KMS-11 (cell line): ENCODE data around the gene CCL21.

Experiments
- H2AFZ ChIP-seq: fragments of 200-600 bp; sonication (generic); 2 replicates; pipeline ENCODE4 v1.6.1; 2016; ENCODE audit warnings: antibody characterized with exemption, mixed run types, low read depth
- H3K27ac ChIP-seq: fragments of 200-600 bp; sonication (generic); 2 replicates; pipeline ENCODE4 v1.6.1; 2016; ENCODE audit warnings: mild to moderate bottlenecking, mixed run types
- H3K27me3 ChIP-seq: fragments of 200-600 bp; sonication (generic); 2 replicates; pipeline ENCODE4 v1.6.1; 2017; ENCODE audit warnings: mild to moderate bottlenecking, low read depth, mixed run types, moderate library complexity; ENCODE audit not compliant: insufficient read depth
- H3K36me3 ChIP-seq: fragments of 200-600 bp; sonication (generic); 2 replicates; pipeline ENCODE4 v1.6.1; 2017; ENCODE audit warnings: mild to moderate bottlenecking, mixed run types; ENCODE audit not compliant: insufficient read depth
- H3K4me1 ChIP-seq: fragments of 200-600 bp; sonication (generic); 2 replicates; pipeline ENCODE4 v1.6.1; 2016; ENCODE audit warnings: mild to moderate bottlenecking, low read depth, mixed run types; ENCODE audit not compliant: poor library complexity, severe bottlenecking
- H3K4me2 ChIP-seq: fragments of 200-600 bp; sonication (generic); 2 replicates; pipeline ENCODE4 v1.7.0; 2016; ENCODE audit warnings: mild to moderate bottlenecking, mixed run types
- H3K4me3 ChIP-seq: fragments of 200-600 bp; sonication (generic); IDR thresholded peaks from 2 replicates; pipeline ENCODE4 v1.6.1; 2017; ENCODE audit warnings: low read depth, low read length, mixed read lengths; ENCODE audit not compliant: insufficient read depth
- H3K79me2 ChIP-seq: fragments of 200-600 bp; sonication (generic); 2 replicates; pipeline ENCODE4 v1.6.1; 2016; ENCODE audit warnings: low read depth, mixed run types; ENCODE audit not compliant: insufficient read depth
- H3K9ac ChIP-seq: fragments of 200-600 bp; sonication (generic); 2 replicates; pipeline ENCODE4 v1.6.1; 2016; ENCODE audit warnings: mild to moderate bottlenecking, mixed run types
- H4K20me1 ChIP-seq: fragments of 200-600 bp; sonication (generic); 2 replicates; pipeline ENCODE4 v1.6.1; 2016; ENCODE audit warnings: mild to moderate bottlenecking, mixed run types; ENCODE audit not compliant: insufficient read depth
- TF ChIP-seq, protein P1 (sequence below): fragments of 200-600 bp; sonication (generic); conservative IDR thresholded peaks from 2 replicates; pipeline ENCODE4 v1.6.1; 2017; ENCODE audit warnings: low read depth, mild to moderate bottlenecking, antibody characterized with exemption, low read length, moderate library complexity, mixed read lengths

The CCL21 gene

DNA sequence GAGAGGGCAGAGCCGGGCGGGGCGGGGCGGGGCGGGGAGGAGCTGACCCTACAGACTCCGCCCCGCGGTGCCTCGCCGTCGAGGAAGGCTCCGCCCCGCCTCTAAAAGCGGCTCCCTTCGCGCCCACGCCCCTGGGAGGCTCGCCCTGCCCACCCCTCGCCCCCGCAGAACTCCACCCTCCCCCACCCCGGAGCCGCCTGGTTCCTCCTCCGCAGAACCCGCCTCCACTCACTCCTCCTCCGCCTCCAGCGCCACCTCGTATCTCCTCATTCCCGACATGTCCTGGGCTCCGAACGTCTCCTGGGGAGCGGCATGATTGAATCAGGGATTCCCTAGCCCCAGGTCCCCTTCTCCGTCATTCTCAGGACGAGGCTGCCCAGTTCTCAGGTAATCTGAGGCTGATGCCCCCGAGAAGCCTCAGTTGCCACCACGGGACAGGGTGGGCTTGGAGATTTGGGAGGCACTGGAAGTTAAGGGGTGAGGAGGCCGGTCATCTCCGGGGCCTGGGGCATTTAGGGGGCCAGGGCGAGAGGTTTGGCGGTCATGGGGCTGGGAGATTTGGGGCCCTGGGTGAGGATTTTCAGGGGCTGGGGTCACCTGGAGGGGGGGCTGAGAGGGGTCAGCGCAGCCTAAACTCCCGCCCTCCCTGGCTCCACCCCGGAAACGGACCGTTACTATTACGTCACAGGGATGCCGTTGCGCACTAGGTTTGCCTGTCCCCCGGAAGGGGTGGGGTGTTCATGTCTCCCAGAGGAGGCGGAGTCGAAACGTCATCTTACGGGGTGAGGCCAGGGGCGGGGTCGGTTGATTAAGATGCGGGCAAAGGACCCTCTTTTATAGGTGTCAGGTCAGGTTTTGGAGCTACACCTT is 44.3 kb downstream of the CCL21 start:
- Histone ChIP-seq H3K4me2 (peak overlapping the region; percentile 88; the same call in 1 of the 2 replicates), H3K79me2 (no peaks in the 10 kb centered on the region), H3K36me3 (no peaks in the 10 kb centered on the region), H3K27me3 (no peaks in the 10 kb centered on the region), H3K27ac (peak overlapping the region; percentile 49), H3K4me3 (no peak overlapping the region), H4K20me1 (no peaks in the 10 kb centered on the region), H3K9ac (peak overlapping the region; percentile 69), H3K4me1 (peaks cover 10% of the 10 kb centered on the region), H2AFZ (peak overlapping the region; percentile 81)
- TF ChIP-seq, protein P1, sequence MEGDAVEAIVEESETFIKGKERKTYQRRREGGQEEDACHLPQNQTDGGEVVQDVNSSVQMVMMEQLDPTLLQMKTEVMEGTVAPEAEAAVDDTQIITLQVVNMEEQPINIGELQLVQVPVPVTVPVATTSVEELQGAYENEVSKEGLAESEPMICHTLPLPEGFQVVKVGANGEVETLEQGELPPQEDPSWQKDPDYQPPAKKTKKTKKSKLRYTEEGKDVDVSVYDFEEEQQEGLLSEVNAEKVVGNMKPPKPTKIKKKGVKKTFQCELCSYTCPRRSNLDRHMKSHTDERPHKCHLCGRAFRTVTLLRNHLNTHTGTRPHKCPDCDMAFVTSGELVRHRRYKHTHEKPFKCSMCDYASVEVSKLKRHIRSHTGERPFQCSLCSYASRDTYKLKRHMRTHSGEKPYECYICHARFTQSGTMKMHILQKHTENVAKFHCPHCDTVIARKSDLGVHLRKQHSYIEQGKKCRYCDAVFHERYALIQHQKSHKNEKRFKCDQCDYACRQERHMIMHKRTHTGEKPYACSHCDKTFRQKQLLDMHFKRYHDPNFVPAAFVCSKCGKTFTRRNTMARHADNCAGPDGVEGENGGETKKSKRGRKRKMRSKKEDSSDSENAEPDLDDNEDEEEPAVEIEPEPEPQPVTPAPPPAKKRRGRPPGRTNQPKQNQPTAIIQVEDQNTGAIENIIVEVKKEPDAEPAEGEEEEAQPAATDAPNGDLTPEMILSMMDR, result no peak

DNA sequence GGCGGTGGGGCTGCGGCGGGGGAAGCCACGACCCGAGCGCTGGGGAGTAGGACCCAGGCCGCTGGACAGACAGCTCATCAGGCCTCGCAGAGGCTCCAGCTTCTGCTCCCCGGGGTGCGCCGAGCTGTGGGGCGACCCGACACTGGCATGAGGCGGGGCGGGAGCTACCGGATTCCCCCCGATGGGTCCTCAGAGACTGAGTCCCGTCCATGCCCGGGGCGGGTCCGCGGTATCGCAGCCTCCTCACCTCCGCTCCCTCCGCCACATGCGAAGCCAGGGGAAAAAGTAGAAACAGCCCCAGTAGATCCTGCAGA is 44.9 kb downstream of the CCL21 start:
- H3K9ac ChIP-seq, result peak overlapping the region; percentile 30; the same call in 1 of the 2 replicates
- H3K27ac ChIP-seq, result no peak overlapping the region
- TF ChIP-seq, protein P1, result no peak
- no peaks in the 10 kb centered on the region for H3K27me3 ChIP-seq
- no peaks in the 10 kb centered on the region for H3K36me3 ChIP-seq
- H2AFZ ChIP-seq, result peak overlapping the region; percentile 81
- H3K4me2 ChIP-seq, result peak overlapping the region; percentile 88
- H3K79me2 ChIP-seq, result no peaks in the 10 kb centered on the region
- no peaks in the 10 kb centered on the region for H4K20me1 ChIP-seq
- no peak overlapping the region for H3K4me3 ChIP-seq
- peaks cover 10% of the 10 kb centered on the region for H3K4me1 ChIP-seq

DNA sequence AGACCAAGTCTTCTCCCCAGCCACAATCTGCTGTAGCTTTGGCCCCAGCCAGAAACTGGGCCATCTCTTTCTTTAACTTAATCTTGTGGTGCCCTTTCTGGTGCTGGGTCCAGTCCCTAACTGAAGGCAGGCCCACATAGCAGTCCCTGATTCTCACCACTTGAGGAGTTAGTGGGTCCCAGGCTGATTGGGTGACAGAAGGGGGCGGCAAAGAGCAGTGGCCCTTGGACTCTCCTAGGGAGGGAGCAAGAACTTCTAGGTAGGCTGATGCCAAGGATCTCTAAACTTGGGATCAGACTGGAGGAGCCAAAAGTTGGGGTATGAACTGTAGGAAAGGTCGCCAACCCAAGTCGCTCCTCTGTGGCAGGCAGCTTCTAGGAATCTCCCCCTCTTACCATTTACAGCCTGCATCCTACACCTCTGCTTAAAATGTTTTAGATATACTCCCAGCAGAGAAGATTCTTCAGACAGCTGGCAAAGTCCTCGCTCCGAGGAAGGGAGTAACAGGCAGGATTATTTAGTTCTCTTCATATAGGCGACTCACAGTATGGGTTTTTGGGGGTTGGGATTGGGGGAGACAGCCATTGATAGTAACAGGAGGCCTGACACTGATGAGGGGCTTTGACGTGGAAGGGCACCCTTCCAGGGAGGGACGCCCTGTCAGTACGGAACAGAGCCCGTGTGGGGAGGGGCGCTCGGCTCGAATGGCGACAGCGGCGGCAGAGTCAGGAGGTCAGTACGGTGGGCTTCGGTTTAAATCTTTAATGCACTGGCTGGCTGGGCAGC is 45.5 kb downstream of the CCL21 start:
- Histone ChIP-seq H3K27ac (no peak overlapping the region), H3K36me3 (no peaks in the 10 kb centered on the region), H3K9ac (peak overlapping the region; percentile 30; the same call in 1 of the 2 replicates), H2AFZ (peak overlapping the region; percentile 81; the same call in 1 of the 2 replicates), H3K4me3 (no peak overlapping the region), H3K27me3 (no peaks in the 10 kb centered on the region), H3K79me2 (no peaks in the 10 kb centered on the region), H3K4me2 (peak overlapping the region; percentile 88), H4K20me1 (no peaks in the 10 kb centered on the region), H3K4me1 (peaks cover 10% of the 10 kb centered on the region)
- TF ChIP-seq, protein P1, result peak; percentile 91

DNA sequence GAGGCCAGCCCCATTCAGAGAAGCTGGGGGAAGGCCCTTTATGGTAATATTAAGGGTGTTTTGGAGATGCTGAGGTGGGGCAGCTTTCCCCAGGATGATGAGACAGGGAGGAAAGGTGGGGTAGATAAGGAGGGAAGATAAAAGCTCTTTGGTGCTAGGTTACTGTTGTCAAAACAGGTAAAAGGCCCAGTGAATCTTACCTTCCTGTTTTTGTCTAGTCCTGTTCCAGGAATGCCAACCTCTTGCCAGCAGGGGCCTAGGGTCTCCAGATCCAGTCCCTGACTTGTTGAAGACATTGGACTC is 46.7 kb downstream of the CCL21 start:
- H3K9ac ChIP-seq, result no peak overlapping the region
- TF ChIP-seq, protein P1, result no peak

More for the DNA sequence above, 46.7 kb downstream of the CCL21 start:
- no peaks in the 10 kb centered on the region for H3K36me3 ChIP-seq
- no peaks in the 10 kb centered on the region for H3K79me2 ChIP-seq
- H4K20me1 ChIP-seq, result no peaks in the 10 kb centered on the region
- no peaks in the 10 kb centered on the region for H3K27me3 ChIP-seq
- no peak overlapping the region for H3K4me2 ChIP-seq
- H3K27ac ChIP-seq, result no peak overlapping the region
- H3K4me1 ChIP-seq, result peaks cover 10% of the 10 kb centered on the region
- no peak overlapping the region for H3K4me3 ChIP-seq
- H2AFZ ChIP-seq, result no peak overlapping the region
